ENCODE results near the gene NR4A2.

NR4A2 gene

GRCh38 chr2:156327835-156328695, 4.5 kb downstream of the NR4A2 start:
- TF ChIP-seq EZH2 (IDR thresholded peaks at IDR 0.05; ENCODE audit: borderline replicate concordance, low read length) (no peak), CTCF (IDR thresholded peaks at IDR 0.05; ENCODE audit: low read length) (no peak)
- no peaks in the 10 kb centered on the region for H3K27me3 ChIP-seq (ENCODE audit: insufficient read depth, low read length)
- no peak overlapping the region for H3K4me3 ChIP-seq (ENCODE audit: low read depth, low read length, poor library complexity, severe bottlenecking)
- no peaks in the 10 kb centered on the region for H3K9me3 ChIP-seq (ENCODE audit: low read length)
- H3K27ac ChIP-seq (ENCODE audit: low read depth, low read length, poor library complexity, severe bottlenecking): no peak overlapping the region
- no peaks in the 10 kb centered on the region for H3K4me1 ChIP-seq (ENCODE audit: insufficient read depth, low read length, severe bottlenecking)
- H3K4me2 ChIP-seq (ENCODE audit: low read length): no peak overlapping the region
- H3K79me2 ChIP-seq (ENCODE audit: insufficient read depth, low read length): no peaks in the 10 kb centered on the region
- H2AFZ ChIP-seq (ENCODE audit: low read length): no peak overlapping the region
- H3K36me3 ChIP-seq (ENCODE audit: insufficient read depth, low read length): no peaks in the 10 kb centered on the region
- H3K9ac ChIP-seq (ENCODE audit: low read length): no peak overlapping the region
- no peaks in the 10 kb centered on the region for H3F3A ChIP-seq (ENCODE audit: insufficient read depth, low read length)
- no peaks in the 10 kb centered on the region for H3K9me2 ChIP-seq (ENCODE audit: low read depth, low read length)
- H4K20me1 ChIP-seq (ENCODE audit: insufficient read depth, low read length): no peaks in the 10 kb centered on the region

GRCh38 chr2:156326526-156327095, 5.9 kb downstream of the NR4A2 start:
- H3K27ac ChIP-seq (ENCODE audit: low read depth, low read length, poor library complexity, severe bottlenecking): no peak overlapping the region
- no peaks in the 10 kb centered on the region for H3F3A ChIP-seq (ENCODE audit: insufficient read depth, low read length)
- no peak overlapping the region for H3K4me3 ChIP-seq (ENCODE audit: low read depth, low read length, poor library complexity, severe bottlenecking)
- H3K9ac ChIP-seq (ENCODE audit: low read length): no peak overlapping the region
- no peaks in the 10 kb centered on the region for H3K79me2 ChIP-seq (ENCODE audit: insufficient read depth, low read length)
- TF ChIP-seq EZH2 (IDR thresholded peaks at IDR 0.05; ENCODE audit: borderline replicate concordance, low read length): no peak
- TF ChIP-seq CTCF (IDR thresholded peaks at IDR 0.05; ENCODE audit: low read length): no peak
- H2AFZ ChIP-seq (ENCODE audit: low read length): no peak overlapping the region
- no peak overlapping the region for H3K4me2 ChIP-seq (ENCODE audit: low read length)
- no peaks in the 10 kb centered on the region for H3K4me1 ChIP-seq (ENCODE audit: insufficient read depth, low read length, severe bottlenecking)
- H3K36me3 ChIP-seq (ENCODE audit: insufficient read depth, low read length): no peaks in the 10 kb centered on the region
- H3K9me3 ChIP-seq (ENCODE audit: low read length): no peaks in the 10 kb centered on the region
- H4K20me1 ChIP-seq (ENCODE audit: insufficient read depth, low read length): no peaks in the 10 kb centered on the region
- no peaks in the 10 kb centered on the region for H3K27me3 ChIP-seq (ENCODE audit: insufficient read depth, low read length)
- no peaks in the 10 kb centered on the region for H3K9me2 ChIP-seq (ENCODE audit: low read depth, low read length)

GRCh38 chr2:156325688-156326525, 6.6 kb downstream of the NR4A2 start:
- no peaks in the 10 kb centered on the region for H3K9me3 ChIP-seq (ENCODE audit: low read length)
- no peak overlapping the region for H3K27ac ChIP-seq (ENCODE audit: low read depth, low read length, poor library complexity, severe bottlenecking)
- H4K20me1 ChIP-seq (ENCODE audit: insufficient read depth, low read length): no peaks in the 10 kb centered on the region
- no peaks in the 10 kb centered on the region for H3K79me2 ChIP-seq (ENCODE audit: insufficient read depth, low read length)
- no peak overlapping the region for H3K9ac ChIP-seq (ENCODE audit: low read length)
- H3F3A ChIP-seq (ENCODE audit: insufficient read depth, low read length): no peaks in the 10 kb centered on the region
- no peaks in the 10 kb centered on the region for H3K4me1 ChIP-seq (ENCODE audit: insufficient read depth, low read length, severe bottlenecking)
- no peaks in the 10 kb centered on the region for H3K36me3 ChIP-seq (ENCODE audit: insufficient read depth, low read length)
- H3K9me2 ChIP-seq (ENCODE audit: low read depth, low read length): no peaks in the 10 kb centered on the region
- H2AFZ ChIP-seq (ENCODE audit: low read length): no peak overlapping the region
- no peak overlapping the region for H3K4me3 ChIP-seq (ENCODE audit: low read depth, low read length, poor library complexity, severe bottlenecking)
- no peak overlapping the region for H3K4me2 ChIP-seq (ENCODE audit: low read length)
- TF ChIP-seq EZH2 (IDR thresholded peaks at IDR 0.05; ENCODE audit: borderline replicate concordance, low read length): no peak
- no peak for TF ChIP-seq CTCF (IDR thresholded peaks at IDR 0.05; ENCODE audit: low read length)
- no peaks in the 10 kb centered on the region for H3K27me3 ChIP-seq (ENCODE audit: insufficient read depth, low read length)
